Right lobe of liver (tissue), 6 donors: ENCODE data around the gene OR14I1. TPM values are rescaled to one million over a fixed set of nuclear protein-coding genes. Genes with fewer than 3 reads are reported as not detected.
A peak's percentile ranks its signal among the peaks of the same experiment; 100 is the strongest.

Experiments used
- ATAC-seq, 4 donors: fragments of 200-7000 bp; cut with Tn5 transposase; one replicate each; pipeline ENCODE4 v1.9.1; 2020; ENCODE audit warnings: mild to moderate bottlenecking in 4 of 4, moderate library complexity in 4 of 4
- DNase-seq, 3 donors: peaks; one replicate each; pipeline ENCODE4 v3.0.0-alpha.2; 2020
- H3K27ac ChIP-seq, 3 donors: fragments of 200-600 bp; one replicate each; pipeline ENCODE4 v1.8.0; 2022
- H3K27me3 ChIP-seq, 2 donors: fragments of 200-600 bp; one replicate each; pipeline ENCODE4 v1.8.0; 2022
- H3K36me3 ChIP-seq, 4 donors: fragments of 200-600 bp; sonication (generic) in 1 of 4; one replicate each; pipeline versions ENCODE4 v1.5.1 to v1.8.0; 2017 to 2022; ENCODE audit warnings: control low read depth in 1 of 4
- H3K4me1 ChIP-seq, 4 donors: fragments of 200-600 bp; sonication (generic) in 1 of 4; one replicate each; pipeline versions ENCODE4 v1.5.1 to v1.8.0; 2017 to 2022; ENCODE audit warnings: control low read depth in 1 of 4
- H3K4me3 ChIP-seq, 3 donors: fragments of 200-600 bp; one replicate each; pipeline ENCODE4 v1.8.0; 2022
- H3K9me3 ChIP-seq, 4 donors: fragments of 200-600 bp; sonication (generic) in 1 of 4; one replicate each; pipeline versions ENCODE4 v1.5.1 to v1.8.0; 2017 to 2022; ENCODE audit warnings: control low read depth in 1 of 4
- CTCF ChIP-seq, 4 donors: fragments of 200-600 bp in 3 of 4; fragments of 450-650 bp in 1 of 4; IDR thresholded peaks; one replicate each; pipeline versions ENCODE4 v1.5.1 to v1.8.0; 2016 to 2022; ENCODE audit warnings: antibody characterized with exemption in 4 of 4, mild to moderate bottlenecking in 2 of 4
- POLR2A ChIP-seq: fragments of 450-650 bp; IDR thresholded peaks from one replicate; pipeline ENCODE4 v1.6.1; 2017; ENCODE audit warnings: antibody characterized with exemption, mild to moderate bottlenecking
- WGBS: methylation state at CpG from one replicate; pipeline ENCODE4 v1.1.6; 2018; ENCODE audit warnings: low coverage, low lambda C conversion rate; ENCODE audit not compliant: insufficient coverage; ENCODE audit errors: missing lambda C conversion rate; 5-methylcytosine and 5-hydroxymethylcytosine counted together
- intact Hi-C, 2 donors: fragments of 100-400 bp; cut with DNase I; formaldehyde crosslinking; loops; one replicate each; pipeline versions ENCODE4 v1.11.2 to v1.14.1; 2022
- total RNA-seq, 6 experiments: library from RNA; depleted of rRNA in 2 of 6; stranded (reverse); fragments of >200 nt in 2 of 6; fragmentation: NEBNext Ultra II Directional in 3 of 6; extraction: Animal tissue kit (Norgen Biotek cat#: 25700) in 3 of 6; gene quantifications; one replicate each; pipeline versions ENCODE4 v1.1.0 to v1.2.4, GENCODE V29; 2016 to 2023
- donor health status: DM: no; HTN: yes; CAD: no.
- donor health status: DM: no; HTN: no; CAD: no.
- donor health status: DM: no; HTN: no; CAD: no.
- donor health status: DM: no; HTN: yes; CAD: no.
- donor health status: DM: no; HTN: yes; CAD: no.

Gene OR14I1
- total RNA-seq, 6 experiments from 2014 or later = not detected

- Histone ChIP-seq H3K36me3 (no peaks in the 10 kb centered on the region), H3K27ac (no peak overlapping the region), H3K9me3 (no peaks in the 10 kb centered on the region), H3K4me1 (no peaks in the 10 kb centered on the region), H3K4me3 (no peak overlapping the region), H3K27me3 (no peaks in the 10 kb centered on the region)
- WGBS = 72% methylated on average over 13 of the region's 13 CpGs
- ATAC-seq = no peak
- DNase-seq = no peak
- TF ChIP-seq CTCF (IDR thresholded peaks at IDR 0.05) = no peak
- no peak for TF ChIP-seq POLR2A
- intact Hi-C loops = no loop called here
These were observed 7.0 kb downstream of the OR14I1 start for GRCh38 chr1:248695451-248696132.

DNA sequence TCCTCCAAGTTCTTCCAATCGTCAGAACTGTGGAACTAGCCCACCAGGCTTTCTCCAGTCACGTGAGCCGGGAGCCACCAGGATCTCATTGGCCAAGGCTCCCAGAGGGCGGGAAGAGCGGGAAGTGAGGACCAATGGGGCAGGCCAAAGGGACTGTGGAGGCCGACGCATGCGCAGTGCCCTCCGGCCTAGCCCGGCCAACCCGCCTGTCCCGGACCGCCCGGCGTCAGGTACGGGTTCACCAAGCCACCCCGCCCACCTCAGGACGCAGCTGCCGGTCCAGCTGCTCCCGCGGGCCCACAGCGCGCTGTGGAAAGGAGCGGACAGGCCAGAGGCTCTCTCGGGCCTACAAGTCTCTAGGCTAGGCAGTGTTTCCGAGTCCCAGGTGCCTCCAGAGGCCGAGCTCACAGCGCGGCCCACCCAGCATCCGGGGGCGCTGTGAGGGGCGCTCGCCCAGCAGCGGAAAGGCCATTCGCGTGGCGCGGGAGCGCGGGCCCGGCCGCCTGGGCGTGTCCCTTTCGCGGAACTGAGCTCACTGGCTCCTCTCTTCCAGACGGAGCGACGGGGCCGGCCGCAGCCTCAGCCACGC lies 10.9 kb downstream of the OR14I1 start:
- H3K27me3 ChIP-seq = no peaks in the 10 kb centered on the region
- WGBS = 70% methylated on average over 3 of the region's 51 CpGs
- ATAC-seq = peak in 1 of 4 donors; percentile 23
- H3K27ac ChIP-seq = no peak overlapping the region
- no peak overlapping the region for H3K4me3 ChIP-seq
- H3K4me1 ChIP-seq = no peaks in the 10 kb centered on the region
- intact Hi-C loops = loop anchor here in 1 of 2 donors (5.0 kb wide), 1 partner anchor 116 kb away; no protein-coding TSS in a partner anchor
- H3K9me3 ChIP-seq = no peaks in the 10 kb centered on the region
- no peak for DNase-seq
- H3K36me3 ChIP-seq = no peaks in the 10 kb centered on the region
- TF ChIP-seq CTCF (IDR thresholded peaks at IDR 0.05) = no peak
- no peak for TF ChIP-seq POLR2A

DNA sequence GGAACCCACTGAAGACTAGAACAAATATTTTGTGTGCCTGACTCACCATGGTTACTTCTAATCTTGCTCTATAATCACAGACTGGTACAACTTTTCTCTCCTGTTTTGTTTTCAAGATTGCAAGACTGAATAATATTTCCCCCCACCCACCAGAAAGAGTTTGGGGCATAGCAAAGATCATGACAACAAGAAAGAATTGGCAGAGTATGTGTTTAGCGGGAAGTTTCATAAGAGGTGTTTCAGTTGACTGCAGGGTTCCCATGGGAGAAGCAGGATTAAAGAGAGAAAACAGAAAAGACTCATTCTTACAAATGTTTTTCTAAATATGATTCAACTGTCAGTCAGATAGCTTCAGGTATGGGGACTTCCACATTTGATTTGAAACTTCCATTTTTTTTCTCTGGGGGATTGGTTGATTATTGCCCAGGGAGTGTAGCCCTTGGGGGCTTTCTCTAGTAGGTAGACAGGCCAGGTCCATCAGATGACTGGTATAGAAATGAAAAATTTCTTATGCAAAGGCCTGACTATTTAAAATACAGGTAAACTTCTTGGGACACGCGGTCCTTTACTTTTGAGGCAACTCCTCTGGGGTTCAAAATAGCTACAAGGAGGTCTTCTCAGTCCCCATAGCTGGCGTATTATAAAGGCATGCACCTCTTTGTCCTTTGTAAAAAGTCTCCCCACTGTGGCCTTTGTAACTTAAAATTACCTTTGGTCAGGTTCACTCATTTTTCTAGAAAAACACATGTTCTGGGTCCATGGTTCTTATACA lies 13.9 kb downstream of the OR14I1 start:
- Histone ChIP-seq H3K4me3 (no peak overlapping the region), H3K27ac (no peak overlapping the region), H3K36me3 (no peaks in the 10 kb centered on the region), H3K9me3 (no peaks in the 10 kb centered on the region), H3K4me1 (no peaks in the 10 kb centered on the region), H3K27me3 (no peaks in the 10 kb centered on the region)
- WGBS = 87% methylated on average over 4 of the region's 4 CpGs
- intact Hi-C loops = no loop called here
- no peak for DNase-seq
- ATAC-seq = no peak
- TF ChIP-seq POLR2A (no peak), CTCF (IDR thresholded peaks at IDR 0.05) (no peak)

- Histone ChIP-seq H3K36me3 (no peaks in the 10 kb centered on the region), H3K27me3 (no peaks in the 10 kb centered on the region), H3K9me3 (no peaks in the 10 kb centered on the region), H3K27ac (no peak overlapping the region), H3K4me1 (no peaks in the 10 kb centered on the region), H3K4me3 (no peak overlapping the region)
- WGBS = 22% methylated on average over 3 of the region's 3 CpGs
- intact Hi-C loops = no loop called here
- ATAC-seq (peak in 2 of 4 donors; percentile 56 to 75), DNase-seq (no peak)
- TF ChIP-seq CTCF (IDR thresholded peaks at IDR 0.05) = peak in 3 of 4 donors; percentile 15 to 16 (median 15)
- TF ChIP-seq POLR2A = no peak
These were observed 15.8 kb downstream of the OR14I1 start for GRCh38 chr1:248686815-248687214.
